HCT116 (cell line): ENCODE data around the gene KISS1R. TPM values are rescaled to one million over a fixed set of nuclear protein-coding genes. Genes with fewer than 3 reads are reported as not detected.

Source experiments
- ATAC-seq: fragments of 200-7000 bp; cut with Tn5 transposase; 2 replicates; pipeline ENCODE4 v1.9.1; 2020; ENCODE audit warnings: mild to moderate bottlenecking, moderate library complexity
- BruUV-seq: library from RNA; stranded (reverse); fragments of 400-500 nt; replicated peaks from 2 replicates; lab custom pipeline; 2021; lab: Mats Ljungman, UMichigan
- CTCF ChIA-PET: fragments of 300-600 bp; sonication (Branson Sonifier 250); formaldehyde crosslinking; loops from one replicate; lab custom pipeline; 2021; ENCODE audit warnings: antibody characterized with exemption; lab: Charles Lee
- POLR2A ChIA-PET: fragments of 300-600, 350-600 bp; sonication (Branson Sonifier 250); formaldehyde crosslinking; loops from one replicate; lab custom pipeline; 2021; ENCODE audit warnings: antibody characterized with exemption; lab: Charles Lee
- RAD21 ChIA-PET, 2 experiments: fragments of 300-600 bp; sonication (Branson Sonifier 250); formaldehyde crosslinking; loops; one replicate each; lab custom pipeline; 2023; ENCODE audit warnings: low total read pairs in 2 of 2; ENCODE audit not compliant: uncharacterized antibody in 2 of 2, unreplicated experiment in 2 of 2, low non-redundant PET in 1 of 2; lab: Charles Lee
- DNase-seq: peaks from one replicate; pipeline ENCODE4 v3.0.0-alpha.2; 2010; ENCODE audit warnings: low read depth, low spot score
- H2AFZ ChIP-seq: fragments of 200-600 bp; shearing (Covaris generic), sonication (generic); 2 replicates; pipeline ENCODE4 v1.6.1; 2017; ENCODE audit warnings: low read depth, mixed run types, mixed read lengths, antibody characterized with exemption, low read length; ENCODE audit not compliant: poor library complexity, severe bottlenecking
- H3K27ac ChIP-seq: 2 replicates; pipeline ENCODE4 v1.5.1; 2012; ENCODE audit warnings: low read depth, low read length
- H3K27me3 ChIP-seq: fragments of 200-600 bp; sonication (generic); 2 replicates; pipeline ENCODE4 v1.6.1; 2016; ENCODE audit warnings: mixed run types, low read length, mixed read lengths; ENCODE audit not compliant: insufficient read depth
- H3K36me3 ChIP-seq, 2 experiments: fragments of 200-500 bp in 1 of 2; fragments of 200-600 bp in 1 of 2; sonication (Bioruptor generic) in 1 of 2; sonication (generic) in 1 of 2; 2 replicates each; pipeline versions ENCODE4 v1.5.1 to v1.6.1; 2014 to 2016; ENCODE audit warnings: low read length in 2 of 2, inconsistent platforms in 1 of 2, mixed read lengths in 1 of 2, mixed run types in 1 of 2; ENCODE audit not compliant: insufficient read depth in 2 of 2, control insufficient read depth in 1 of 2
- H3K4me1 ChIP-seq, 2 experiments: fragments of 200-600 bp in 1 of 2; sonication (generic) in 1 of 2; 2 replicates each; pipeline versions ENCODE4 v1.5.1 to v1.6.1; 2012 to 2017; ENCODE audit warnings: low read length in 2 of 2, inconsistent platforms in 1 of 2, mild to moderate bottlenecking in 1 of 2, mixed read lengths in 1 of 2, mixed run types in 1 of 2, moderate library complexity in 1 of 2; ENCODE audit not compliant: insufficient read depth in 2 of 2, control insufficient read depth in 1 of 2
- H3K4me2 ChIP-seq: fragments of 200-600 bp; sonication (generic); 2 replicates; pipeline ENCODE4 v1.6.1; 2017; ENCODE audit warnings: mixed run types, low read length, mixed read lengths
- H3K4me3 ChIP-seq, 2 experiments: fragments of 200-600 bp in 1 of 2; sonication (generic) in 1 of 2; replicated peaks in 1 of 2; 2 replicates each; pipeline ENCODE4 v1.5.1; 2011 to 2016; ENCODE audit warnings: low read length in 2 of 2, control low read depth in 1 of 2, low read depth in 1 of 2, mild to moderate bottlenecking in 1 of 2, mixed read lengths in 1 of 2, mixed run types in 1 of 2
- H3K79me2 ChIP-seq: fragments of 200-600 bp; sonication (generic); 2 replicates; pipeline ENCODE4 v1.6.1; 2017; ENCODE audit warnings: mild to moderate bottlenecking, mixed run types, low read length, moderate library complexity, mixed read lengths; ENCODE audit not compliant: insufficient read depth
- H3K9ac ChIP-seq: fragments of 200-600 bp; sonication (generic); 2 replicates; pipeline ENCODE4 v1.6.1; 2016; ENCODE audit warnings: low read length, mixed read lengths
- H3K9me2 ChIP-seq: fragments of 200-600 bp; sonication (generic), shearing (Covaris generic); 2 replicates; pipeline ENCODE4 v1.6.1; 2017; ENCODE audit warnings: mixed run types, mild to moderate bottlenecking, moderate library complexity; ENCODE audit not compliant: insufficient read depth
- H3K9me3 ChIP-seq, 2 experiments: fragments of 200-500 bp in 1 of 2; fragments of 200-600 bp in 1 of 2; sonication (Bioruptor generic) in 1 of 2; sonication (generic) in 1 of 2; 2 replicates each; pipeline ENCODE4 v1.6.1; 2014 to 2017; ENCODE audit warnings: low read length in 2 of 2, mixed read lengths in 2 of 2, inconsistent platforms in 1 of 2, low read depth in 1 of 2, mild to moderate bottlenecking in 1 of 2, mixed run types in 1 of 2, moderate library complexity in 1 of 2; ENCODE audit not compliant: control insufficient read depth in 1 of 2, insufficient read depth in 1 of 2
- H4K20me1 ChIP-seq: fragments of 200-600 bp; sonication (generic), shearing (Covaris generic); 2 replicates; pipeline ENCODE4 v1.6.1; 2017; ENCODE audit warnings: mixed run types, mild to moderate bottlenecking, moderate library complexity; ENCODE audit not compliant: insufficient read depth
- CEBPB ChIP-seq: IDR thresholded peaks from 2 replicates; pipeline ENCODE4 v1.6.1; 2012; ENCODE audit warnings: low read depth
- EZH2phosphoT487 ChIP-seq: fragments of 200-600 bp; IDR thresholded peaks from 2 replicates; pipeline ENCODE4 v1.6.1; 2018; ENCODE audit warnings: antibody characterized with exemption, borderline replicate concordance
- FOSL1 ChIP-seq: IDR thresholded peaks from 2 replicates; pipeline ENCODE4 v1.6.1; 2012; ENCODE audit warnings: low read depth
- JUND ChIP-seq: IDR thresholded peaks from 2 replicates; pipeline ENCODE4 v1.6.1; 2012
- POLR2AphosphoS5 ChIP-seq: IDR thresholded peaks from 2 replicates; pipeline ENCODE4 v1.6.1; 2011; ENCODE audit warnings: mild to moderate bottlenecking, low read depth, low read length, moderate library complexity
- YY1 ChIP-seq: IDR thresholded peaks from 2 replicates; pipeline ENCODE4 v1.6.1; 2011; ENCODE audit warnings: low read length, low read depth, moderate library complexity, mild to moderate bottlenecking; ENCODE audit not compliant: insufficient replicate concordance; ENCODE audit errors: extremely low read depth
- ZNF274 ChIP-seq: fragments of 200-500 bp; sonication (Bioruptor generic); IDR thresholded peaks from 2 replicates; pipeline ENCODE4 v1.6.1; 2014; ENCODE audit warnings: mild to moderate bottlenecking, low read depth, low read length, inconsistent platforms
- intact Hi-C: fragments of 100-400 bp; cut with micrococcal nuclease; formaldehyde crosslinking; loops from 2 replicates; pipeline ENCODE4 v1.10.0; 2022
- total RNA-seq: library from RNA; stranded (reverse); gene quantifications from one replicate; pipeline ENCODE4 v1.2.1, GENCODE V29; 2021; ENCODE audit not compliant: unreplicated experiment
- TF ChIP-seq, protein P1 (sequence below), 3 experiments: fragments of 200-600 bp in 1 of 3; sonication (generic) in 1 of 3; IDR thresholded peaks in 2 of 3; conservative IDR thresholded peaks in 1 of 3; 2 replicates each; pipeline ENCODE4 v1.5.1; 2012 to 2017; ENCODE audit warnings: low read depth in 2 of 3, low read length in 2 of 3, antibody characterized with exemption in 1 of 3, borderline replicate concordance in 1 of 3, control low read depth in 1 of 3, mild to moderate bottlenecking in 1 of 3, mixed read lengths in 1 of 3, mixed run types in 1 of 3, moderate library complexity in 1 of 3; ENCODE audit not compliant: insufficient read depth in 1 of 3
- TF ChIP-seq, protein P2 (sequence below): IDR thresholded peaks from 2 replicates; pipeline ENCODE4 v1.6.1; 2011; ENCODE audit warnings: mild to moderate bottlenecking, low read length, moderate library complexity; ENCODE audit not compliant: insufficient replicate concordance; ENCODE audit errors: extremely low read depth
- TF ChIP-seq, protein P3 (sequence below): IDR thresholded peaks from 2 replicates; pipeline ENCODE4 v1.6.1; 2012

KISS1R gene
- total RNA-seq, 1 experiment from 2014 or later, result 5.9 TPM

DNA sequence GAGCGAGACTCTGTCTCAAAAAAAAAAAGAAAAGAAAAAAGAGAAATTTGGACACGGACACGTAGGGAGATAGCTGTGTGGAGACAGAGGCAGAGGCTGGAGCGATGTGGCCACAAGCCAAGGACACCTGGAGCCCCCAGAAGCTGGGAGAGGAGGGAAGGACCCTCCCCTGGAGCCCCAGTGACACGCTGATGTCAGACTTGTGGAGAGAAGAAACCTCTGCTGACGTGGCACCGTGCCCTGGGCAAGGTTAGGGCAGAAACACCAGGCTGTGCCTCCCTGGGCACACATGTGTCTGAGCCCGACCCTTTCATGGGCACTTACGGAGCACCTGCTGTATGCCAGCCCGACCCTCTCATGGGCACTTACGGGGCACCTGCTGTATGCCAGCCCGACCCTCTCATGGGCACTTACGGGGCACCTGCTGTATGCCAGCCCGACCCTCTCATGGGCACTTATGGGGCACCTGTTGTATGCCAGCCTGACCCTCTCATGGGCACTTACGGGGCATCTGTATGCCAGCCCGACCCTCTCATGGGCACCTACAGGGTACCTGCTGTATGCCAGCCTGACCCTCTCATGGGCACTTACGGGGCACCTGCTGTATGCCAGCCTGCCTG lies 26.5 kb downstream of the KISS1R start:
- Histone ChIP-seq H4K20me1 (no peaks in the 10 kb centered on the region), H3K9me2 (no peaks in the 10 kb centered on the region), H2AFZ (no peak overlapping the region), H3K36me3 (no peaks in the 10 kb centered on the region; a peak in 1 of 4 replicates), H3K4me2 (no peak overlapping the region), H3K4me1 (peaks cover 25 to 38% of the 10 kb centered on the region in 2 experiments), H3K79me2 (peaks cover 11% of the 10 kb centered on the region; the same call in 1 of the 2 replicates), H3K9ac (no peak overlapping the region), H3K4me3 (no peak overlapping the region), H3K9me3 (no peaks in the 10 kb centered on the region), H3K27me3 (no peaks in the 10 kb centered on the region), H3K27ac (no peak overlapping the region)
- intact Hi-C loops, result no loop called here
- BruUV-seq, result no TSS peak
- DNase-seq, result no peak
- ChIA-PET CTCF (no interaction called here), RAD21 (no interaction called here), POLR2A (no interaction called here)
- TF ChIP-seq JUND (no peak), EZH2phosphoT487 (no peak), POLR2AphosphoS5 (no peak), YY1 (no peak), CEBPB (no peak), ZNF274 (no peak), FOSL1 (no peak)
- TF ChIP-seq, protein P1, sequence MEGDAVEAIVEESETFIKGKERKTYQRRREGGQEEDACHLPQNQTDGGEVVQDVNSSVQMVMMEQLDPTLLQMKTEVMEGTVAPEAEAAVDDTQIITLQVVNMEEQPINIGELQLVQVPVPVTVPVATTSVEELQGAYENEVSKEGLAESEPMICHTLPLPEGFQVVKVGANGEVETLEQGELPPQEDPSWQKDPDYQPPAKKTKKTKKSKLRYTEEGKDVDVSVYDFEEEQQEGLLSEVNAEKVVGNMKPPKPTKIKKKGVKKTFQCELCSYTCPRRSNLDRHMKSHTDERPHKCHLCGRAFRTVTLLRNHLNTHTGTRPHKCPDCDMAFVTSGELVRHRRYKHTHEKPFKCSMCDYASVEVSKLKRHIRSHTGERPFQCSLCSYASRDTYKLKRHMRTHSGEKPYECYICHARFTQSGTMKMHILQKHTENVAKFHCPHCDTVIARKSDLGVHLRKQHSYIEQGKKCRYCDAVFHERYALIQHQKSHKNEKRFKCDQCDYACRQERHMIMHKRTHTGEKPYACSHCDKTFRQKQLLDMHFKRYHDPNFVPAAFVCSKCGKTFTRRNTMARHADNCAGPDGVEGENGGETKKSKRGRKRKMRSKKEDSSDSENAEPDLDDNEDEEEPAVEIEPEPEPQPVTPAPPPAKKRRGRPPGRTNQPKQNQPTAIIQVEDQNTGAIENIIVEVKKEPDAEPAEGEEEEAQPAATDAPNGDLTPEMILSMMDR (IDR thresholded peaks at IDR 0.05 in 2 of 3, conservative IDR thresholded peaks at IDR 0.05 in 1 of 3; ENCODE audit: borderline replicate concordance in 1 of 3, insufficient read depth in 1 of 3, low read depth in 2 of 3, low read length in 2 of 3), result no peak
- TF ChIP-seq, protein P2, sequence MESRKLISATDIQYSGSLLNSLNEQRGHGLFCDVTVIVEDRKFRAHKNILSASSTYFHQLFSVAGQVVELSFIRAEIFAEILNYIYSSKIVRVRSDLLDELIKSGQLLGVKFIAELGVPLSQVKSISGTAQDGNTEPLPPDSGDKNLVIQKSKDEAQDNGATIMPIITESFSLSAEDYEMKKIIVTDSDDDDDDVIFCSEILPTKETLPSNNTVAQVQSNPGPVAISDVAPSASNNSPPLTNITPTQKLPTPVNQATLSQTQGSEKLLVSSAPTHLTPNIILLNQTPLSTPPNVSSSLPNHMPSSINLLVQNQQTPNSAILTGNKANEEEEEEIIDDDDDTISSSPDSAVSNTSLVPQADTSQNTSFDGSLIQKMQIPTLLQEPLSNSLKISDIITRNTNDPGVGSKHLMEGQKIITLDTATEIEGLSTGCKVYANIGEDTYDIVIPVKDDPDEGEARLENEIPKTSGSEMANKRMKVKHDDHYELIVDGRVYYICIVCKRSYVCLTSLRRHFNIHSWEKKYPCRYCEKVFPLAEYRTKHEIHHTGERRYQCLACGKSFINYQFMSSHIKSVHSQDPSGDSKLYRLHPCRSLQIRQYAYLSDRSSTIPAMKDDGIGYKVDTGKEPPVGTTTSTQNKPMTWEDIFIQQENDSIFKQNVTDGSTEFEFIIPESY, result no peak
- TF ChIP-seq, protein P3, sequence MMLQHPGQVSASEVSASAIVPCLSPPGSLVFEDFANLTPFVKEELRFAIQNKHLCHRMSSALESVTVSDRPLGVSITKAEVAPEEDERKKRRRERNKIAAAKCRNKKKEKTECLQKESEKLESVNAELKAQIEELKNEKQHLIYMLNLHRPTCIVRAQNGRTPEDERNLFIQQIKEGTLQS, result no peak
- ATAC-seq, result no peak
